Left cardiac atrium (tissue), 4 donors: ENCODE data around the gene IQCK. TPM values are rescaled to one million over a fixed set of nuclear protein-coding genes. Genes with fewer than 3 reads are reported as not detected.

ENCODE experiments used
- ATAC-seq, 2 donors: fragments of 200-7000 bp; cut with Tn5 transposase; one replicate each; pipeline ENCODE4 v1.9.1; 2020; ENCODE audit warnings: mild to moderate bottlenecking in 2 of 2, moderate library complexity in 2 of 2
- DNase-seq: peaks from one replicate; pipeline ENCODE4 v3.0.0-alpha.2; 2020
- intact Hi-C, 2 donors: fragments of 100-400 bp; cut with DNase I; formaldehyde crosslinking; loops; one replicate each; pipeline versions ENCODE4 v1.14.1 to v1.15.1; 2022 to 2023
- total RNA-seq, 2 donors: library from RNA; stranded (reverse); fragmentation: NEBNext Ultra II Directional; extraction: Animal tissue kit (Norgen Biotek cat#: 25700); gene quantifications; one replicate each; pipeline ENCODE4 v1.2.1, GENCODE V29; 2021
- donor health status: DM: no; HTN: yes; CAD: no.
- donor health status: DM: no; HTN: yes; CAD: no; lungs with severe emphysema.
- donor health status: DM: yes; HTN: yes; CAD: no.
- donor health status: Dilated cardiomyopathy.

The IQCK gene
- total RNA-seq, 2 donors from 2014 or later: 4.3 to 6.6 TPM

GRCh38 chr16:19746561-19746960 is 28.5 kb downstream of the IQCK start:
- DNase-seq: no peak
- no peak for ATAC-seq
- intact Hi-C loops: no loop called here

- DNase-seq (no peak), ATAC-seq (no peak)
- intact Hi-C loops: no loop called here
These were observed 30.5 kb downstream of the IQCK start for GRCh38 chr16:19748389-19749168.

- intact Hi-C loops: no loop called here
- no peak for DNase-seq
These were observed 31.6 kb downstream of the IQCK start for GRCh38 chr16:19749571-19750080.

GRCh38 chr16:19751478-19752385 is 33.7 kb downstream of the IQCK start:
- no peak for ATAC-seq
- intact Hi-C loops: no loop called here

More at GRCh38 chr16:19749571-19750080, 31.6 kb downstream of the IQCK start:
- ATAC-seq: no peak

GRCh38 chr16:19753815-19754643 is 36.0 kb downstream of the IQCK start:
- intact Hi-C loops: no loop called here
- ATAC-seq (peak; percentile 59 to 81), DNase-seq (no peak)

More at GRCh38 chr16:19751478-19752385, 33.7 kb downstream of the IQCK start:
- DNase-seq: no peak

GRCh38 chr16:19754644-19755036 is 36.6 kb downstream of the IQCK start:
- ATAC-seq: no peak
- no peak for DNase-seq
- intact Hi-C loops: no loop called here

GRCh38 chr16:19755268-19755667 is 37.2 kb downstream of the IQCK start:
- DNase-seq: no peak
- intact Hi-C loops: no loop called here
- ATAC-seq: no peak

- ATAC-seq: no peak
- intact Hi-C loops: no loop called here
- no peak for DNase-seq
These were observed 39.0 kb downstream of the IQCK start for GRCh38 chr16:19757026-19757425.

GRCh38 chr16:19757762-19758595 is 39.9 kb downstream of the IQCK start:
- no peak for DNase-seq
- no peak for ATAC-seq
- intact Hi-C loops: no loop called here

- ATAC-seq (no peak), DNase-seq (no peak)
- intact Hi-C loops: no loop called here
These were observed 42.4 kb downstream of the IQCK start for GRCh38 chr16:19760356-19761060.

- DNase-seq: peak; percentile 40
- intact Hi-C loops: no loop called here
- peak; percentile 74 to 78 for ATAC-seq
These were observed 47.9 kb downstream of the IQCK start for GRCh38 chr16:19765860-19766553.

- peak; percentile 17 to 19 for ATAC-seq
These were observed 48.4 kb downstream of the IQCK start for GRCh38 chr16:19766554-19766884.

GRCh38 chr16:19766988-19767387 is 48.9 kb downstream of the IQCK start:
- intact Hi-C loops: no loop called here
- ATAC-seq (no peak), DNase-seq (no peak)

More at GRCh38 chr16:19766554-19766884, 48.4 kb downstream of the IQCK start:
- no peak for DNase-seq
- intact Hi-C loops: no loop called here

- DNase-seq: no peak
- intact Hi-C loops: no loop called here
- ATAC-seq: no peak
These were observed 49.4 kb downstream of the IQCK start for GRCh38 chr16:19767497-19767896.

- ATAC-seq (no peak), DNase-seq (no peak)
- intact Hi-C loops: no loop called here
These were observed 51.2 kb downstream of the IQCK start for GRCh38 chr16:19769239-19769638.

GRCh38 chr16:19771040-19771439 is 53.0 kb downstream of the IQCK start:
- intact Hi-C loops: no loop called here
- ATAC-seq (no peak), DNase-seq (no peak)

GRCh38 chr16:19771796-19772195 is 53.7 kb downstream of the IQCK start:
- ATAC-seq (no peak), DNase-seq (no peak)
- intact Hi-C loops: no loop called here
